ENCODE data around the gene TNFRSF6B.

TNFRSF6B gene

GRCh38 chr20:63735859-63736718 lies 39.6 kb downstream of the TNFRSF6B start, which contains the start of gene LIME1:
Gene LIME1 (plus strand): TSS chr20:63736664. CDS start chr20:63737550, 886 bp downstream.
- TF ChIP-seq ZNF274 (IDR thresholded peaks at IDR 0.05; ENCODE audit: low read depth, low read length), result no peak
- peak within 1 kb of the TSS; percentile 55; the same call in 1 of the 2 replicates for H3K4me3 ChIP-seq (ENCODE audit: low read length)

GRCh38 chr20:63736893-63737694 lies 40.6 kb downstream of the TNFRSF6B start:
- peak overlapping the region; percentile 55; the same call in 1 of the 2 replicates for H3K4me3 ChIP-seq (ENCODE audit: low read length)
- no peak for TF ChIP-seq ZNF274 (IDR thresholded peaks at IDR 0.05; ENCODE audit: low read depth, low read length)

- H3K4me3 ChIP-seq (ENCODE audit: low read length), result peak overlapping the region; percentile 55; the same call in 1 of the 2 replicates
- TF ChIP-seq ZNF274 (IDR thresholded peaks at IDR 0.05; ENCODE audit: low read depth, low read length), result no peak
Measured at GRCh38 chr20:63737695-63737944, 41.2 kb downstream of the TNFRSF6B start.

- no peak for TF ChIP-seq ZNF274 (IDR thresholded peaks at IDR 0.05; ENCODE audit: low read depth, low read length)
Measured at GRCh38 chr20:63737945-63738686, 41.7 kb downstream of the TNFRSF6B start.

DNA sequence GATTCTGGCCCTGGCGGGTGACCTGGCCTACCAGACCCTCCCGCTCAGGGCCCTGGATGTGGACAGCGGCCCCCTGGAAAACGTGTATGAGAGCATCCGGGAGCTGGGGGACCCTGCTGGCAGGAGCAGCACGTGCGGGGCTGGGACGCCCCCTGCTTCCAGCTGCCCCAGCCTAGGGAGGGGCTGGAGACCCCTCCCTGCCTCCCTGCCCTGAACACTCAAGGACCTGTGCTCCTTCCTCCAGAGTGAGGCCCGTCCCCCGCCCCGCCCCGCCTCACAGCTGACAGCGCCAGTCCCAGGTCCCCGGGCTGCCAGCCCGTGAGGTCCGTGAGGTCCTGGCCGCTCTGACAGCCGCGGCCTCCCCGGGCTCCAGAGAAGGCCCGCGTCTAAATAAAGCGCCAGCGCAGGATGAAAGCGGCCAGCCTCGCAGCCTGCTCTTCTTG lies 42.3 kb downstream of the TNFRSF6B start:
- no peak for TF ChIP-seq ZNF274 (IDR thresholded peaks at IDR 0.05; ENCODE audit: low read depth, low read length)
- H3K4me3 ChIP-seq (ENCODE audit: low read length), result peak overlapping the region; percentile 49; the same call in 1 of the 2 replicates

More at GRCh38 chr20:63737945-63738686, 41.7 kb downstream of the TNFRSF6B start:
- H3K4me3 ChIP-seq (ENCODE audit: low read length), result peak overlapping the region; percentile 55; the same call in 1 of the 2 replicates

DNA sequence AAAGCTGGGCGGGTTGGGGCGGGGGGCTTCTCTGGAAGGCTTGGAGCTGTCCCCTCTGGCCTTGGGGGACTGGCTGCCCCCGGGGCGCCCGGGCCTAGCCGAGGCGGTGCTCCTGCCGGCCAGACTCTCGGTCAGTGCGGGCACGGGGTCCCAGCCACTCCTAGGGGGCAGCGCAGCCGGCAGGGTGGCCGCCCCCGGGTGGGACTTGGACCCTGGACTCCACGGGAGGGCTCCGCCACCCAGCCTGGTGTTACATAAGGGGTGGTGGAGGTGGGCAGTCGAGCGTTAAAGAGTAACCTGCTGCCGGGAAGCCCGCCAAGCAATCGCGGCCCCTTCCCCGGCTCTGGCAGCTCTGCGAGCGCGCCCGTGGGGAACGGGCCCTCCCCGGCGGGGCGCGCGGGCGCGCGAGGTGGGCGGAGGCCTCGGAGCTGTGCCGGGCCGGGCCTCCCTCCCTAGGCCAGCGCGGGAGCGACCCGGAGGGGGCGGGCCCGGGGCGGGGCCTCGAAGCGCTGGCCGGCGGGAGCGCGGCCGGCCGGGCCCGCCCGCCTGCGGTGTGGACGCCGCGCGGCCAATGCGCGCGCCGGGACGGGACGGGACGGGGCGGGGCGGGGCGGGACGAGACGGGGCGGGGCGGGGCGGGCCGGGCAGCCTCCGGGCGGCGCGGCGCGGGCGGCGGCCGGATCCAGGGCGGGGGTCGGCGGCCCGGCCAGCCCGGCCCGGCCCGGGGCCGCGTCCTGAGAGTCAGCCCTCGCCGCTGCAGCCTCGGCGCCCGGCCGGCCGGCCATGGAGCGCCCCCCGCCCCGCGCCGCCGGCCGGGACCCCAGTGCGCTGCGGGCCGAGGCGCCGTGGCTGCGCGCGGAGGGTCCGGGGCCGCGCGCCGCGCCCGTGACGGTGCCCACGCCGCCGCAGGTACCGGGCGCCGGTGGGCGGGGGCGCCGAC lies 42.9 kb downstream of the TNFRSF6B start, which contains the start of gene SLC2A4RG:
Gene SLC2A4RG (plus strand): TSS at position 647 of the 940 bp plus-strand sequence. CDS start 137 bp downstream, at position 784.
- peak within 1 kb of the TSS; percentile 60 for H3K4me3 ChIP-seq (ENCODE audit: low read length)
- TF ChIP-seq ZNF274 (IDR thresholded peaks at IDR 0.05; ENCODE audit: low read depth, low read length), result no peak

DNA sequence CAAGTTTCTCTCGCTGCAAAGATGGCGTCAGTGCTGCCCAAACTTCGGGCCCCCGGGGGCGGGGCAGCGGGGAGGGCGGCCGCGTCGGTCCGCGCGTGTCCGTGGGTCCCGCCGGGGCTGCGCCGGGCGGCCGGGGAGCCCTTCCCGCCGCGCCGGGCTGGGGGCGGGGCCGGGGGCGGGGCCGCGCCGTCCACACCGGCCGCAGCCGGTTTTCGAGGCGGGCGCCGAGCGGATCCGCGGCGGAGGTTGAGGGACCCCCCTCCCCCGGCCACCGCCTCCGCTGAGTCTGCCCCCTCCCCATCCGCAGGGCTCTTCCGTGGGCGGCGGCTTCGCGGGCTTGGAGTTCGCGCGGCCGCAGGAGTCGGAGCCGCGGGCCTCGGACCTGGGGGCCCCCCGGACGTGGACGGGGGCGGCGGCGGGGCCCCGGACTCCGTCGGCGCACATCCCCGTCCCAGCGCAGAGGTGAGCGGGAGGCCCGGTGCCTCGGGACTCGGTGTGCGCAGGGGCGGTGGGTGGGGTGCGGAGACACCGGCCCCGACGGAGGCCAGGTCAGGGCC lies 43.7 kb downstream of the TNFRSF6B start:
- no peak for TF ChIP-seq ZNF274 (IDR thresholded peaks at IDR 0.05; ENCODE audit: low read depth, low read length)
- peak overlapping the region; percentile 60 for H3K4me3 ChIP-seq (ENCODE audit: low read length)

DNA sequence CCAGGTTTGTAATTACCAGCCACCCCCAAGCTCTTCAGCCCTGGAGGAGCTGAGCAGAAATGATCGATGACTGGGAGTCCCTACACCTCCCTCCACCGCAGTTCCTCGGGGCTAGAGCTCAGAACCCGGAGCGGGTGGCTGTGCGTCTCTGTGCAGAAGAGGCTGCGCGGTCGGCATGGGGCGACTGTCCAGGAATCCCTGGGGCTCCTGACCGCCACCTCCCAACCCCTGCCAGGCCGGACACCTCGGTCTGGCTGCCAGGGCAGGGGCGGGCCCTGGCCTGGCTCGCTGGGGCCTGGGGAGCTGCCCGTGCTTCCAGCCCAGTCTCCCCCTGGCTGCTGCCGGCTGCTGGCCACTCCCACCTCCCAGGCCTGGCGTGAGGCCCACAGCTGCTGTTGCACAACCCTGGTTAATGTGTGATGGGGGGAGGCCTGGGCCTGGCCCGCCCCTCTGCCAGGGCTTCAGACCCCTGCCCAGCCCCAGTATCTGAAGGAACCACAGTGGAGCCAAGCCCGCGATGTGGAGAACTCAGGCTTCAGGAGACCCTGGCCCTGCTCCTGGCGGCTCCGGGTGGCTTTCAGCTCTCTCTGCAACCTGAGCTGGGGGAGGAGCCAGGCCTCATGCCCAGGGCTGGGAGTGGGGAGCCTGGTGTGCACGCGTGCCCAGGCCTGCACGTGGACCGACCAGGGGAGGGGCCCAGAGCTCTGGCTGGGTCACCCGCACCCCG lies 44.3 kb downstream of the TNFRSF6B start:
- TF ChIP-seq ZNF274 (IDR thresholded peaks at IDR 0.05; ENCODE audit: low read depth, low read length), result no peak
- H3K4me3 ChIP-seq (ENCODE audit: low read length), result peak overlapping the region; percentile 60; the same call in 1 of the 2 replicates

DNA sequence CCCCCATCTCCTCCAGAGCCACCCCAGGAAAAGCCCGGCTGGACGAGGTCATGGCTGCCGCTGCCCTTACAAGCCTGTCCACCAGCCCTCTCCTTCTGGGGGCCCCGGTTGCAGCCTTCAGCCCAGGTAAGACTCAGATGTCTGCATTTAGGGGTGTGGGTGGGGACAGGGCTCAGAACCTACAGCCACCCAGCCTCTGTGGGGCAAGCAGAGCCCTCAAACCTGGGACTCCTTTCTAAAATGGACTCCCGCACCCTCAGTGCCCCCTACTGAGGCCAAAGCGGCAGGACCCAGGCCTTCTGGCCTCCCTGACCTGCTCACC lies 44.9 kb downstream of the TNFRSF6B start:
- H3K4me3 ChIP-seq (ENCODE audit: low read length), result peak overlapping the region; percentile 60; the same call in 1 of the 2 replicates
- no peak for TF ChIP-seq ZNF274 (IDR thresholded peaks at IDR 0.05; ENCODE audit: low read depth, low read length)

- no peak for TF ChIP-seq ZNF274 (IDR thresholded peaks at IDR 0.05; ENCODE audit: low read depth, low read length)
- H3K4me3 ChIP-seq (ENCODE audit: low read length), result no peak overlapping the region; the same call in 1 of the 2 replicates
Measured at GRCh38 chr20:63741676-63742380, 45.4 kb downstream of the TNFRSF6B start.

- TF ChIP-seq ZNF274 (IDR thresholded peaks at IDR 0.05; ENCODE audit: low read depth, low read length), result no peak
- H3K4me3 ChIP-seq (ENCODE audit: low read length), result no peak overlapping the region
Measured at GRCh38 chr20:63742381-63743024, 46.1 kb downstream of the TNFRSF6B start.

Measured in GM08714 (cell line).